HG03439 (cell line): ENCODE data around the gene HINT3.
A peak's percentile ranks its signal among the peaks of the same experiment; 100 is the strongest.
"Not testable (repeated sequence)": the region's sequence is repeated elsewhere in the genome, so short reads cannot be mapped to it uniquely, and the experiment has no call there.

Experiments
- ATAC-seq: cut with Tn5 transposase; IDR thresholded peaks from one replicate; pipeline ENCODE4 v1.9.1; 2021; ENCODE audit warnings: mild to moderate bottlenecking, moderate library complexity; ENCODE audit not compliant: unreplicated experiment

Gene HINT3

DNA sequence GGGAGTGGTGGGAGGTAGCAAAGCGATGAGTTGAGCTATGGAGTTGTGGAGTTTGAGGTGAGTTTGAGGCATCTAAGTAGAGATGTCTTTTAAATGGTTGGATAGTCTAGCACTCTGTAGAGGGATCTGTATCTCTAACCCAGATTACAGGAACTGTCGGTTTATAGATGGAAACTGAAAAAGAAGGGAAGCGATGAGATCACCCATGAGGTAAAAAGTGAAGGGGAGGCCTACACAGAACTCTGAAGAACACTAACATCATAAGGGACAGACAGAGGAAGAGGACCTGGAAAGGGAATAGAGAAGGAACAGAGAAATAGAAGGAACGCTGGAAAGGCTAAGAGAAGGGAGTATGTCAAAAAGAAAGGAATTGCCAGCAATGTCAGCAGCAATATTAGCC is 2.5 kb downstream of the HINT3 start:
- no peak for ATAC-seq

DNA sequence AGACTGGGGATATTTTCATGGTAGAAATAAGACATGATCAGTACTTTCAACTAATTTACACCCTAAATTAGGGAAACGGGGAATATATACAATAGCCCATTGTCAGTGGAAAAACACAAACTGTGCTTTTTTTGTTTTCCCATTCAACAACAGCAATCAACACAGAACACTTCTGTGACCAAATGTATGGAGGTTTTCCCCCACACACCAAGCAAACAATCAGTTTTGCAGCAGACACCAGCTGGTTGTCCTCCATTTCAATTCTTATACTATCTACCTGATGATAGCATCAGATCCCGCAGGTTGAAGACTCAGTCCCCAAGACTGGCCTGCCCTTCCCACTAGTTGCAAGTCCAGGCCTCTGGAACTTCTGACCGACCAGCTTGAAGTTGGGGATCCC is 4.5 kb downstream of the HINT3 start:
- ATAC-seq = no peak

DNA sequence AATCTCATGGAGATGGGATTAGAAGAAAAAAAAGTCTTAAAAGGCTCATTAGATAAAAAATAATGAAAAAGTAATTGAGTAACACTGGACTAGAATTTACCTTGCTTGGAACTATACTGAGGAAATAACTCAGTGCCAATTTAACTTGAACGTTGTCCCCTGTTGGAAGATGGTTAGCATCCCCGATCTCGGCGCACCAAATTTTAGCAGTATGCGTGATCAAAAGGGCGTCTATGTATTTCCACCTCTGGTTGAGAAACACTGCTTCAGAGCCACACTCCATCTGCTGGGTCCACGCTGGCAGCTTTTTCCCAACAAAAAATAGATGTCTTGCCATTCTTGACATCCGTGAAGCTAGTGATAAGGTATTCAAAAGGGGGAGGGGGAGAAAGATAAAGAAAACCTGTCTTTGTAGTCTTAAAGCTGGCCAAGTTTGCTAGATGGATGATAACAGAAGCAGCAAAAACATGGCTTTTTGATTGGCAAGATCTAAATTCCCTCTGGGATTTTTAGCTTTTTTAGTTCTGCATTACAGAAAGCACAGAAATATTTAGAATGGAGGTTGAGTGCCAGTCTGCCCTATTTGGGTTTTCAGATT is 6.4 kb downstream of the HINT3 start:
- no peak for ATAC-seq

- ATAC-seq = no peak
Measured at GRCh38 chr6:125963817-125964216, 7.2 kb downstream of the HINT3 start.

GRCh38 chr6:125966569-125966968 is 10.0 kb downstream of the HINT3 start:
- no peak for ATAC-seq

- no peak for ATAC-seq
Measured at GRCh38 chr6:125968493-125968892, 11.9 kb downstream of the HINT3 start.

GRCh38 chr6:125970760-125971159 is 14.2 kb downstream of the HINT3 start:
- ATAC-seq = no peak

GRCh38 chr6:125972478-125972877 is 15.9 kb downstream of the HINT3 start:
- not testable (repeated sequence) for ATAC-seq

- peak; percentile 83 for ATAC-seq
Measured at GRCh38 chr6:125974214-125974866, 17.8 kb downstream of the HINT3 start.

GRCh38 chr6:125979101-125979500 is 22.5 kb downstream of the HINT3 start:
- no peak for ATAC-seq

DNA sequence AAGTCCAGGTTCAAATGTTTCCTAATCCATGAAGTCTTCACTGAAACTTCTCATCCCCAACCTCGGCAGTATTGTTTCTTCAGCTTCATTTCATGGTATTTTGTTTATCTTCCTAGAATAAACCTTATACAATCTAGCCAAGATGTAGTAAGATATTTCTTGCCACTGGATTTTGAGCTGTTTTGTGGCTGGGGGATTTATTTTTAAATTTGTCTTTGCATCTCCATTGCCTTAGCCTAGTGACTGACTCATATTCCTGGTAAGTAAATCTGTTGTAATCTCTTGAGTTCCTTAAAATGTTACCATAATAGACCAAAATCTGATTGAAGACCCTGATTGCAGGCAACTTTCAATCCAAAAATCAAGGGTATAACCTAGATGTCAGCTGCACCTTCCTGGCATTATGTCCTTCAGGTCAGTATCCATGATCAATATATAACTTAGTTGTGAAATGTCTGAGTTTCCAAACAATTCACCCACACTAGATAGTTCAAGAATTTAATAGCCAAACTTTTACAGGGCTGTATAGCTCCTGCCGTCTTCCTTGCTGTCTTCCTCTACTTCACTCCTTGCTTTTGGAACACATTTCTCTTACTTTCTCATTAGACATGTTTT is 25.1 kb downstream of the HINT3 start:
- ATAC-seq = no peak

DNA sequence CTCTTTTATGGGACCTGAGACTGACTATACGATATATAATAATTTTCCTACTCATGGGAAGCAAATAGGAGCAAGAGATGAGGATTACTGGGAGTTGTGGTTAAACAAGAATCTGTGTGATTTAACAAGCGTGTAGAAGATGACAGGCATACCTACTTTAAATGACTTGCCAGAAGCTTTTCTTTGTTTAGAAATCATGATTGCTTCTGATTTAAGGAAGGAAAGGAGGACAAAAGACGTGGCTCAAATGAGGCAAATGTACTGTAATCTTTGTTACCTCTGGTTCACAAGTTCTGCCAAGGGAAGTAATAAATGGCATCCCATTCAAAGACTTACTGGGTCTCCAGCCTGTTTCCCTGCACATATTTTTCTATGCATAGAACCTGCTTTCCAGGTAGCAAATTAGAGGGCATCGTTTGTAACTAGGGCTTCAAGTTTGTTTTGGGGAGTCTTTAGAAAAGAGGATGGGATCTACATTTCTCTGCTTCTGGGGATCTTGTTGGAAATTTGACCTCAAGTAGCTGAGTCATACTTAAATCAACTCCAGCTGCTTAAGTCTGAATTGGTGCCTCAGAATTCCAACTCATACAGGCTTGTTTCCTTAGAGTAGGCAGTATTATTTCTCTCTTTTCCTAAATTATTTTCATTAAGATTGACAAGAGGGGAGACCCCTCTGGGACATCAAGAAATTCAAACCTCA is 26.8 kb downstream of the HINT3 start:
- no peak for ATAC-seq

DNA sequence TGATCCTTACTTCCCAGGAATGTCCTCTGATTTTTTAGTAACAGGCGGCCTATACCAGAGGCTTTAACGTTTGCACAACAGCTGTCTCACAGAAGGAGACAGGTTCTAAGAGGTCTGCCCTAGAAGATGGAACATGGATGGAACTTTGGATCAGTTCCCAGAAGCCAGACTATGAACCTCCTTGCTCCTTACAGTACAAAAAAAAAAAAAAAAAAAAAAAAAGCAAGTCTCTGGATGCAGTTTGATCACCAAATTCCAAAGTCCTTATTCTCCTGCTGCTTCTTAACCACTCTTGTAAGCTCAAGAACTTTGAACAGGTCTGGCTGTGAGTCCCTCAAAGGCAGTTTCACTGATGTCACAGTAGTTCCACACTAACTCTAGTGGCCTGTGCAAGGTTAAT is 27.7 kb downstream of the HINT3 start:
- ATAC-seq = no peak

- ATAC-seq = no peak
Measured at GRCh38 chr6:125985522-125985921, 29.0 kb downstream of the HINT3 start.

DNA sequence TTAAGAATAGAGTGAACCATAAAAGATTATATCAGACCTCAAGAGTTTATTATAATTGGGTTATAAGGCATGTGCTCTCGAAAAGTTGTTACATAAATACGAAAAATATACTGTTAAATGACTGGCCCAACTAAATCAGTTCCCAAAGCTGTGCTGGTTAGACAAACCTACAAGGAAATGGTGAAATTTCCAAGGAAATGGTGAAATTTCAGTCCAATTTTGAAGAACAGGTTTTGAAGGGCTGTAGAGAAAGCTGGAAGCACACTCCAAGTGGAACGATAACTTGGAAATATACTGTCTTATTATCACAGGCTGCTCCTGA is 29.4 kb downstream of the HINT3 start:
- no peak for ATAC-seq

DNA sequence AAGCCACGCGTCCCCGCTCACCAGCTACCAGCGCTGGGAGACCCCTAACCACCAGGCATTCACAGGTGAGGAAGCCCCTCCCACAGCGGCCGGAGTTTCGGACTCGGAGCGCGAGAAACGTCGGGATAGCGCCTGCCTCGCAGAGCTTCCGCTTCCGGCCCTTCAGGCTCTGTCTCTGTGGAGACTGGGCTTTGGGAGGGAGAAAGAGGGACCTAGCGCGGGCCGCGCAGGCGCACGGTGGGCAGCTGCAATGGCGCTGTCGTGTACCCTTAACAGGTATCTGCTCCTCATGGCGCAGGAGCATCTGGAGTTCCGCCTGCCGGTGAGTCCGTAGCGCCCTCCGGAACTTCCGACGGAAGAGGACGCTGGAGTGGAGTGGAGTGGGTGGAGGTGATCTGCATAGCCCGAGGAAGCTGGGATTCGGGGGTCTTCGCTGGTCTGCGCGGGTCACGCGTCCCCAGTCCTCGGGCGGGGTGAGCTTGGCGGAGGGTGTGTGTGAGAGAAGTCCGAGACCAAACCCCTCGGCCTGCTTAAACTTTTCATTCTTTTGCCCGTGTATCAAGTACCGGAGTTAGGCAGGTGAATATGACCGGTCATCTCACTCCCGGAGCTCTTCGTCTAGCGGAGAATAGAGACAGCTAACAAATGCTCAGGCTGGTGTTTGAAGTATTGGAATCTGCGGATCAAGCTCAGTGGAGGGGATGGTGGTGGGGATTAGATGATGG is 29.9 kb downstream of the HINT3 start, which contains the start of gene TRMT11:
TSS of gene TRMT11 (plus strand) at position 240 of the 725 bp plus-strand sequence. CDS start at position 251, 11 bp downstream.
- peak; percentile 97 for ATAC-seq

DNA sequence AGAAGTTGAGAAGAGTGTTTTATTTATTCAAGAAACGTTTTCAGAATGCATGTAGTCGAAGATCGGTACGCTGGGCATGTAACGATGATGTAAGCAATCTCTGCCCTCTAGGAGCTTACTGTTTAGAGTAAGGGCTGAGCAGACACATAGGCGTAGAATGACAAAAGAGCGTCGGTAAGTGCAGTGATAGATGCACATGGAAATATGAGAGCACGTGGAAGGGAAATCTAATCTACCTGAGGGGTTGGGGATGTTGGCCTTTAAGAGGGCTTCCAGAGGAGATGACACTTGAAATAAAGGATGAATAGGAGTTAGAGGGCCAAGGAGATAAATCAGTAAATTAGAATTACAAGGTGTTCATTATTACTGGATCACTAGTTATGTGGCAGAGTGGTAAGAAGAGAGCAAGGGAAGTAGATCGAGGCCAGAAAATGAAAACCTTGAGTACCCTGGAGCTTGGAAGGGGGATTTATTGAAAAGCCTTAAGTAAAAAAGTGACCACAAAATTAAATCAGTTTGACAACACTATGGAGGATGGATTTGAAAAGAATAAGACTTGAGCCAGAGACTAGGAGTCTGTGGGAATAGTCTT is 30.6 kb downstream of the HINT3 start:
- ATAC-seq = peak; percentile 36

DNA sequence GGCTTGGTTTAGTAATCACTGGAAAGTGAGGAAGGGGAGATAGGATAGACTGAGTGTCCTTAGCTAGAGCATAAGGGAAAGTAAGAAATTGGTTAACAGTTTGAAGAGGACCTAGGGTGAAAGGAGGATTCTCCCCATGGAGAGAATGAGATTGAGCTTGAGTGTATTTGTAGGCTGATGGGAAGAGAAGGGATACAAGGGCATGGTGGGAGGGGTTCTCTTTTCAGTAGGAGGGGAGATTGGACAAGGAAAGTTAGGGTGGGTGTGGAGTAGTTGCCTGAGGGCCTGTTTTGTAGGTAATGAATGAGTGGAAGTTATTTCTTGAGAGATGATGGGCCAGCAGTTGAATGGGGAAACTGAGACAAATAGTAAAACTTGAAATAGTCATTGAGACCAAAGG is 31.7 kb downstream of the HINT3 start:
- ATAC-seq = no peak

DNA sequence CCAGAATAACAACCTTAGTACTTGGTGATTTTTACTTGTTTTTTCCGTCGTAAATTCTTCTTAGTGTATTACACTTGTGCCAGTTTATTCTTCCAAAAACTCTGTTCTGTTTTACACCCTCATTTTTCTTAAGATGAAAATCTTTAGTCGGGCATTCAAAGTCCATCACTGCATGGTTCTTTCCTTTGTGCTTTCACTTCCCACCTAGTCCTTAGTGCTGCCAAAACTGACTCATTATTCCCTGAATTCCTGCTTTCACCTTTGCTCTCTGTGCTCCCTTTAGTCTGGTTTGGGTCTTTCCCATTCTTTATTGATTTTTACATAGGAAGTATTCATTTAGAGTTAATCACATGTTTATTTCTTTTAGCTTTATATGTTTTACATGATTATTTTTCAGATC is 33.1 kb downstream of the HINT3 start:
- no peak for ATAC-seq

DNA sequence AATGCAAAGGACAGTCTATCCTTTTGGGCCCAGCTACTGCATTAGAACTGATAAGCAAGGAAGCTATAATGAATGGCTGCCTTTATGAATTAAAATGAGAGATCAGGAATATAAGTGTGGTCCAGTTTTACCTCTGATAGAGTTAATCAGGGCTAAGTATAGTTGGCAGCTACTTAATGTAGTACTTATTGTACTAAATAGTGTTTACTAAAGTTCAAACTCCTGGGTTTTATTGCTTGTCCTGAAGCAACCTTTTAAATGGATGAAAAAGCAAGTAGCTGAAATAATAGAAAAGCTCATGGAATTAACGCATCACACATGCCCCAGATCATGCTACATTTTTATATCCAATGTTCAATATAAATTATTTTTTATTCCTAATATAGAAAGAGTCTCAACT is 35.1 kb downstream of the HINT3 start:
- ATAC-seq = no peak
